Central memory CD8-positive, alpha-beta T cell (primary cell): ENCODE measurements around the gene MYO18A.
A peak's percentile ranks its signal among the peaks of the same experiment; 100 is the strongest.
"Not testable (repeated sequence)": the region's sequence is repeated elsewhere in the genome, so short reads cannot be mapped to it uniquely, and the experiment has no call there.

Experiments used
- ATAC-seq: fragments of 150-1000 bp; cut with Tn5 transposase; replicated peaks from 2 replicates; pipeline ENCODE4 v1.10.0; 2022; ENCODE audit warnings: mild to moderate bottlenecking, moderate FRiP score, moderate number of reproducible peaks; ENCODE audit not compliant: poor library complexity, severe bottlenecking; ENCODE audit errors: extremely low read depth
- DNase-seq, 2 donors: peaks; one replicate each; pipeline ENCODE4 v3.0.0; 2021; ENCODE audit warnings: low spot score in 2 of 2
- H3K27ac Mint-ChIP-seq: one replicate; pipeline ENCODE4 v1.8.0; 2022; ENCODE audit warnings: low read depth, mild to moderate bottlenecking, moderate library complexity, mixed read lengths
- H3K27me3 Mint-ChIP-seq: one replicate; pipeline ENCODE4 v1.8.0; 2022; ENCODE audit warnings: mixed read lengths
- H3K36me3 Mint-ChIP-seq: one replicate; pipeline ENCODE4 v1.8.0; 2022; ENCODE audit warnings: mild to moderate bottlenecking, moderate library complexity, mixed read lengths; ENCODE audit not compliant: insufficient read depth
- H3K4me1 Mint-ChIP-seq: one replicate; pipeline ENCODE4 v1.8.0; 2022; ENCODE audit warnings: mixed read lengths
- H3K4me3 Mint-ChIP-seq: one replicate; pipeline ENCODE4 v1.8.0; 2022; ENCODE audit warnings: mild to moderate bottlenecking, moderate library complexity, mixed read lengths
- H3K9me3 Mint-ChIP-seq: one replicate; pipeline ENCODE4 v1.8.0; 2022; ENCODE audit warnings: mixed read lengths

The MYO18A gene

DNA sequence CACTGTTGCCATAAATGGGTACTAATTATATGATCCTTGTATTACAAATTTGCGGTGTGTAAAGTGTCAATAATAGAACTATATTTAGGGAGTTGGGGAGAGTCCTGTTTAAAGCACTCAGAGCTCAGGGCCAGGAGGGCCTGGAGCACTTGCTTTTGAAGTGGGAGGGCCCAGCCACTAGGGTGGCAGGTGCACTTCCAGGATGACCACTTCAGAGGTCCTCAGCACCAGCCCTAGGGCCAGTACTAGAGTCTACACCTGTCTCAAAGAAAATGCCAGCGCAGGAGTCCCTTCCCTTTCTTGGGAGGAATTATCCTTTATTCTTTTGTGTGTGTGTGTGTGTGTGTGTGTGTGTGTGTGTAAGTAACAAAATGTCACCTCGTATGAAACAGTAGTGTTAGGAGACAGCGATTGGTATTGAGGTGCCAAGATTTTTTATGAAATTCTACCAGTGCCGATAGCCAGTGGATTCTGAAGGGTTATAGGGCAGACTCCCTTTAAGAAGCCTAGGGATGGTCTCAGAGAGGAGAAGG is 31.9 kb downstream of the MYO18A start:
- H3K27me3 Mint-ChIP-seq: no peaks in the 10 kb centered on the region
- no peaks in the 10 kb centered on the region for H3K36me3 Mint-ChIP-seq
- H3K4me3 Mint-ChIP-seq: peak overlapping the region; percentile 75
- H3K27ac Mint-ChIP-seq: peak overlapping the region; percentile 85
- ATAC-seq (no peak), DNase-seq (no peak)
- no peaks in the 10 kb centered on the region for H3K9me3 Mint-ChIP-seq
- peaks cover 29% of the 10 kb centered on the region for H3K4me1 Mint-ChIP-seq

DNA sequence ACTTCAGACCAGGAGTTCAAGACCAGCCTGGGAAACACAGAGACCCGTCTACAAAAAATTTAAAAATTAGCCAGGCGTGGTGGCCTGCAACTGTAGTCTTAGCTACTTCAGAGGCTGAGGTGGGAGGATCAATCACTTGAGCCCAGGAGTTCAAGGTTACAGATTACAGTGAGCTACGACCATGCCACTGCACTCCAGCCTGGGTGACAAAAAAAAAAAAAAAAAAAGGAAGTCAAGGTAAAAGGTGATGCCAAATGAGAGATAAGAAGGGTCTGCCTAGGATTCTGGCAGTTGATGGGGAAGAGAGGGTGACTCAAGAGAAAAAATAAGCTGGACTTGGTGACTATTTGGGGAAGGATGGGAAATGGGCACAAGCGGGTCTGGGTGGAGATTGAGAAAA is 32.5 kb downstream of the MYO18A start:
- Mint-ChIP-seq H3K27me3 (no peaks in the 10 kb centered on the region), H3K4me3 (peak overlapping the region; percentile 47), H3K36me3 (no peaks in the 10 kb centered on the region), H3K27ac (peak overlapping the region; percentile 85), H3K4me1 (peaks cover 29% of the 10 kb centered on the region), H3K9me3 (no peaks in the 10 kb centered on the region)
- DNase-seq (no peak), ATAC-seq (no peak)

DNA sequence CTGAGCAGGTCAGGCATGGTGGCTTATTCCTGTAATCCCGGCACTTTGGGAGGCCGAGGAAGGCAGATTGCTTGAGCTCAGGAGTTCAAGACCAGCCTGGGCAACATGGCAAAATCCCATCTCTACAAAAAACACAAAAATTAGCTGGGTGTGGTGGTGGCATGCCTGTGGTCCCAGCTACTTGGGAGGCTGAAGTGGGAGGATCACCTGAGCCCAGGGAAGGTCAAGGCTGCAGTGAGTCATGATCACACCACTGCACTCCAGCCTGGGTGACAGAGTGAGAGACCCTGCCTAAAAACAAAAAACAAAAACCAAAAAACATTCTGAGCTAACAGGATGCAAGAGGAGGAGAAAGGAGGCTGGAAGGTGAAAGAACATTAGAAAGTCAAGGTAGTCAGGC is 33.0 kb downstream of the MYO18A start:
- H3K4me1 Mint-ChIP-seq: peaks cover 29% of the 10 kb centered on the region
- not testable (repeated sequence) for ATAC-seq, H3K9me3 Mint-ChIP-seq, H3K36me3 Mint-ChIP-seq, DNase-seq, H3K27ac Mint-ChIP-seq, H3K27me3 Mint-ChIP-seq
- peak overlapping the region; percentile 47 for H3K4me3 Mint-ChIP-seq

DNA sequence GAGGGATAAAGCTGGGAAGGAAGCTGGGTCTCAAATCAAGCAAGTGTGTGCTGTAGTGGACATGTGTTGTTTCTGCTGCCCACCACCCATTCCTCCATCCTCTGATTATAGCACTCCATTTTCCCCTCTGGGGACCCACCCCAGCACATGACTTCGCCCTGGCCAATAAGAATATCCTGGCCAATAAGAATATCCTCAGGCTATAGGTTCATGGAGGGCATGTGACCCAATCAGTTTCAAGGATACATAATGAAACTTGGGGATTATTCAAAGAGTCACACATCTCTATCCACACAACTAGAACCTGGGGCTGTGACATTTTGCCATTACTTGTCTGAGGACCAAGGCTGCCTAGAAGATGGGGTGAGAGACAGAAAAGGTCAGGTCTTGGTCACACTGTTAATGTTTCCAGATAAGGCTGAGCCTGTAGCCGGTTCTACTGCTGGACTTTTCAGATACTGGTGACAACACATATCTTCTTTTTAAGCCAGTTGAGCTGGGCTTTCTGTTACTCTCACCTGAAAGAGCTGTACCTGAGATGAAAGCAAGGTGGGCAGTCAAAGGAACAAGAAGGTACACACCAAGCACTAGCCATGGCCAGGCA is 33.7 kb downstream of the MYO18A start:
- peaks cover 31% of the 10 kb centered on the region for H3K4me1 Mint-ChIP-seq
- ATAC-seq: no peak
- H3K27ac Mint-ChIP-seq: no peak overlapping the region
- no peaks in the 10 kb centered on the region for H3K36me3 Mint-ChIP-seq
- no peaks in the 10 kb centered on the region for H3K27me3 Mint-ChIP-seq
- no peak for DNase-seq
- no peaks in the 10 kb centered on the region for H3K9me3 Mint-ChIP-seq
- no peak overlapping the region for H3K4me3 Mint-ChIP-seq

DNA sequence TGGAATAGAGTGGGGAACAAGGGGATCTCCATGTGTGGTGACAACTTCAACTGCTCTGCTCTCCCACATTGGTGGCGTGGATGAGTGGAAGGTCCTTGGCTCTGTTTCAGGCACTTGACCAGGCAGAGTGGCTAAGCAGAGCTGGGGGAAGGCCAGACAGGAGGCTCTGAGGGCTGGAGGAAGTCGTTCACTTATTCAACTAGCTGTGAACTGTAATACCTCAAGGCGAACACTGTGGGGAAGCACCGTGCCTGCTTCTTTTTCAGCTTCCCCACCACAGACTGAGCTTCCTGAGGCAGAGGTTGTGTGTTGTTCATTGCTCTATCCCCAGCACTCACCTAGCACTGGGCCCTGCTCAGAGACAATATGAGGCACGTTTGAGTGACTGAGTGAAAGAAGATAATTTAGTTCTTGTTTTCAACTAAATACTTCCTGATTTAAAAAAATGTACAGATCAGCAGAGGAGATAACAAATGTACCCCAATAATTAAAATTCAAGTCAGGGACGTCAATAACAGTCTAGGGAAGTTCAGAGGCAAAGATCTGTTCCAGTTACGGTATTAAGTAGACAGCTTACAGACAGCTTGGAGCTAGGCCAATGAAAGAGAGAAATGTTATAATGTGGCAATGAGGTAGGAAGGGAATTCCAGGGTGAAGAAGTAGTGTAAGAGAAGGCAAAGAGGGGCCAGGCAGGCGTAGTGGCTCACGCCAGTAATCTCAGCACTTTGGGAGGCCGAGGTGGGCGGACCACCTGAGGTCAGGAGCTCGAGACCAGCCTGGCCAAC is 34.7 kb downstream of the MYO18A start:
- Mint-ChIP-seq H3K4me1 (peaks cover 41% of the 10 kb centered on the region), H3K4me3 (no peak overlapping the region), H3K27ac (peak overlapping the region; percentile 19), H3K9me3 (no peaks in the 10 kb centered on the region), H3K36me3 (peaks cover 2% of the 10 kb centered on the region), H3K27me3 (no peaks in the 10 kb centered on the region)
- ATAC-seq (peak; percentile 42), DNase-seq (peak; percentile 47 to 48)

DNA sequence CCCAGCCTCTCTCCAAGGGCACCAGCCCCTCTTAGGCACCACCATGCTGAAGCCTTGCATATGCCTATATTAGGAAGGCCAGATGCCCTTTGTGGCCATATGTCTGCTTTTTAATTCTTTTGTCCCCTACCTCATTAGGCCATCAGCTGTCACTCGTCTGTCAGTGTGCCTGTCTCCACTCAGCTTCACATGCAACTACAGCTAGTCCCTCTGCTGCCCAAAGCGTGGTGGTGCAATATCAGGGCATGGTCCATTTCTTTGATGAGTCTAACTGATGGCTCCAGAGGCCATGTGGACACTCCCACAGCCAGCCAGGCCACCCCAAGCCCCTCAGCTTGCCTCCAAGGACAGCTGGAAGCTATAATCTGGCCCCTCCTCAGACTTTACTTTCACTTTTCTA is 36.3 kb downstream of the MYO18A start:
- H3K4me3 Mint-ChIP-seq: no peak overlapping the region

DNA sequence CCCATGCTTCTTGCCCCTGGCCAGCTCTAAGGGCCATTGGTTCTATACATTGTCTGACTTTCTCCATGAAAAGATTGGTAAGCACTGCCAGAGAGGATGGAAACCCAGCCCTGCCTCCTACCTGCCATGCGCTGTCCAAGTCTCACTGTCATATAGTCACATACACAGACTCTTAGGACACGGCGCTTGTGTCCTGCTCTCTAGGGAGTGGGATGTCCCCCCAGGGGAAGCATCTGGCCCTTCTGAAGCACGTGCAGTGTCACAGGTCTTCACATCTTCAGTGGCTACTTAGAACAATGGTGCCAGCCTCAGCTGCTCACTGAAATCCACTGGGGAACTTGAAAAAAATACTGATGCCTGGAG is 38.7 kb downstream of the MYO18A start:
- ATAC-seq (no peak), DNase-seq (no peak)
- H3K4me3 Mint-ChIP-seq: peak overlapping the region; percentile 88
- H3K27ac Mint-ChIP-seq: peak overlapping the region; percentile 97
- peaks cover 69% of the 10 kb centered on the region for H3K4me1 Mint-ChIP-seq
- H3K27me3 Mint-ChIP-seq: no peaks in the 10 kb centered on the region
- peaks cover 6% of the 10 kb centered on the region for H3K36me3 Mint-ChIP-seq
- no peaks in the 10 kb centered on the region for H3K9me3 Mint-ChIP-seq

More for the DNA sequence above, 36.3 kb downstream of the MYO18A start:
- no peaks in the 10 kb centered on the region for H3K27me3 Mint-ChIP-seq
- peak overlapping the region; percentile 77 for H3K27ac Mint-ChIP-seq
- no peak for ATAC-seq
- peaks cover 2% of the 10 kb centered on the region for H3K36me3 Mint-ChIP-seq
- H3K9me3 Mint-ChIP-seq: no peaks in the 10 kb centered on the region
- no peak for DNase-seq
- peaks cover 47% of the 10 kb centered on the region for H3K4me1 Mint-ChIP-seq

DNA sequence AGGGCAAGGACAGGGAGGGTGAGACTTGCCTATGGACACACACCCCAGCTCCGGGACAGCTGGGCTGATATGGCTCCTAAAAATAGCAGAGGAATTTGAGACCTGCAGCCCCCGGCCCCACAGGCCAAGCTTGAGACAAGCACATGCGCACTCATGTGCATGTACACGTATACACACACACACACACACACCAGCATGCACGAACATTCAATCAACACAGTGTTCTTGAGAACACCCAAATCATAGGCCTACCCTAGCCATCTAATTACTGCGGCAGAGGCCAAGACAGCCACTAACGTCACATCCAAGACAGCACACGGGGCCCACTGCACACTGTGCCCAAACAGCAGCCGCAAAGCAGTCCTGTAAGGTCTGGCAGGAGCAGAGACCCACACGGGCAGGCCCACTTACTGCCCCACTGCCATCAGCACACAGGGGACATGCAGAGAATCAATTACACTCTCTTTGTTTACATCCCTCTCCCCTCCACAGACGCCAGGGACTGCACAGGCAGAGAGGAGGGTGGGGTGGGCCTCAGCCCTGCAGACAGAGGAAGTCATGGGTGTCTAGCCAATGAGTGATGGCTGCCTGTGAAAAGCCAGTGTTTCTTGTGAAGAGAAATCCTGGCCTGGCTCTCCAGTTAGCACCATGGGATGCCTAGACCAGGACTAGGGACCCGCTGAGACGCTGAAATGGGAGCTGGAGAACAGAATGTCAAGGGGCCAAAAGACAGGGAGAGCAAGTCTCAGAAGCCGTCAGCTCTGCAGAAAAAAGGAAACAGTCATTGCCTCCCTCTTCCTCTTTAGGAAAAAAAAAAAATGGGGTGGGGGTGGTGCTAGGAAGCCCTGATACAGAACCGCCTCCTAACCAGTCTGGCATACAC is 39.3 kb downstream of the MYO18A start:
- Mint-ChIP-seq H3K4me3 (peak overlapping the region; percentile 88), H3K9me3 (no peaks in the 10 kb centered on the region), H3K36me3 (peaks cover 6% of the 10 kb centered on the region), H3K27me3 (no peaks in the 10 kb centered on the region), H3K27ac (peak overlapping the region; percentile 97), H3K4me1 (peaks cover 69% of the 10 kb centered on the region)
- peak; percentile 69 for ATAC-seq
- peak in 1 of 2 donors; percentile 52 for DNase-seq

DNA sequence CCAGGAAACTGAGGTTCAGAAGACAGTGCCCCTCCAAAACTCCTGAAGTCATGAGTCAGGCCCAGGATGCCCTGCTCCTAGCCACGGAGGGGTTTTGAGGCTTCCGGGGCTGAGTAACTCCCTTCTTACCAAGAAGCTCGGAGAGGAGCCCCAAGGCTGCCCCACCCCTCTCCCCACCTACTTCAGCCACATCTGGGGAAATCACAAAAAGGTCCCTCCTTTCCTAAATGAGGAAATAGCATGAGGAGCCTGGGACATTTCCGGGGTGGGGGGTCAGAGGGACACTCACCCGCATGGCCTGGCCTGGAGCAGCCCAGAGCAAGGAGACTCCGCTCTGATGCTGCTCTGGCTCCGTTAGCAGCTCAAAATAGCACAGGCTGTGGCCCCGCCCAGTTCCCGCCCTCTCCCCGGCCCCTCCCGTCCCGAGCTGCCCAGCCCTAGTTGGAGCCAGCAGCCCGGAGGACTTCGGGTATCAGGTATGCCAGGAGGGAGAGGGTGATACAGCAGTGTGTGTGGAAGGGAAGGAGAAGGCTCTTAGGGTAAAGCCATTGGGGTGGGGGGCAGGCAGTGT is 40.1 kb downstream of the MYO18A start:
- Mint-ChIP-seq H3K27ac (peak overlapping the region; percentile 97), H3K4me1 (peaks cover 62% of the 10 kb centered on the region), H3K36me3 (peaks cover 6% of the 10 kb centered on the region), H3K27me3 (no peaks in the 10 kb centered on the region), H3K9me3 (no peaks in the 10 kb centered on the region), H3K4me3 (peak overlapping the region; percentile 88)
- peak; percentile 63 for ATAC-seq
- DNase-seq: peak; percentile 42 to 59

DNA sequence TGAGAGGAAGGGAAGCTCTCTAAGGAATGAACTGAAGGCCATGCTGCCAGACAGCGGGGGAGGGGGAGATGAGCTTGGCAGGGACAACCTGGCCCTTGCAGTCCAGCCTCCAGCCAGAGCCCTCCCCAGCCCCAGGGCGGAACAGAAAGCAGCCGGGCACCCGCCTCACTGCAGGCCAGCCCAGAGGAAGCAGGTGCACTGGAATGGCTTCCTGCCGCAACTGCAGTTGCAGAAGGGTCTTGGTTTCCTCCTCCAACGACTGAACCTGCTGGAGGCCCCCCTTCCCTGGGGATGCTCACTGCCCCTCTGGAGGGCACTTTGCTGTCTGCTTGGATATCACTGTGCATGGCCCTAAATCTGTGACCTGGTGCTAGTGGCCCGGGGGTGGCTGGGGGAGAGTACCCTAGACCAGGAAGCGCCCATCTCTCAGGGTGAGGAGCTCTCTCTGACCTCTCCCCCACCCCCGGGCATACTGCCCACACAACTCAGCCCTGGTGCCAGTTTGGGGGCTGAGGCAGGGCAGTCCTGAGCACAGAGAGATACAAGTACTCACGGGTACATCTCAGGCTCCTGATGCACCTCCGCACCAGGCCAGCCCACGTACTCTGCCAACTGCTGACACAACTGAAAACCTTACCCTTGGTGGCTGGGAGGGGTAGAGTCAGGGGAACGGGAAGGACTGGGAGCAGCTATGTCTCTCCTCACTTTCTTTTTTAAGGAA is 41.1 kb downstream of the MYO18A start:
- DNase-seq (no peak), ATAC-seq (no peak)
- Mint-ChIP-seq H3K27ac (peak overlapping the region; percentile 97), H3K4me1 (peaks cover 56% of the 10 kb centered on the region), H3K36me3 (peaks cover 6% of the 10 kb centered on the region), H3K9me3 (no peaks in the 10 kb centered on the region), H3K27me3 (no peaks in the 10 kb centered on the region), H3K4me3 (peak overlapping the region; percentile 88)

DNA sequence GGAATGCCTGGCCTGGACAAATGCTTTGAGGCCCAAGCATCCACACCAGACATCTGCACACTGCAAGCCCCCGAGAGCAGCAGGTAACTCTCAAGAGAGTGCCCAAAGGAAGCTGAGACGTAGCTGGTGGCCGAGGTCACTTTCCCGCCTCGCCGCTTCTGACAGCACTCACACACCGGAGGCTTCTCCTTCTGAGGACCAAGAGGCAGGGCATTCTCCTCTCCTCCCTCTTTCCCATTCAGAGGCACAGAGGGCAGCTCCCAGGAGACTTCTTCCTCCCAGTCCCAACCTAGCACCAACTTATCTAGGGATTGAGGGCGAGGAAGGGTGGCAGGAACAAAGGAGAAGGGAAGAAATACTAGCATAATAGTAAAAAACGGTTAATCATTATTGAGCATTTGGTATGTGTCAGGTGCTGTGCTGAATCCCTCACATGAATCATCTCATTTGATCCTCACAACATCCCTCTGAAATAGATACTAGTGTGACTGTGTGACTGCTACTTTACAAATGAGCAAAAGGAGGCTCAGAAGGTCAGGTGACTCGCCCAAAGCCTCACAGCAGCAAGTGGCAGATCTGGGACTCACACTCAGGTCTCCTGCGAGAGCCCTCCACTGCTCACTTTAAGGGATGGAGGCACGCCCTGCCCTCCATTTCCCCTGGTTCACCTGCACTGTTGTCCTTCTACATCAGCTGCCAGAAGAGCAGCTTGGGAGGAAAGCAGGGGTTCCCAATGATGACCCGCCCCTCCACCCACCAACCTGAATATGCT is 41.8 kb downstream of the MYO18A start:
- H3K27ac Mint-ChIP-seq: peak overlapping the region; percentile 97
- H3K4me3 Mint-ChIP-seq: peak overlapping the region; percentile 88
- no peak for ATAC-seq
- H3K36me3 Mint-ChIP-seq: peaks cover 6% of the 10 kb centered on the region
- no peaks in the 10 kb centered on the region for H3K27me3 Mint-ChIP-seq
- DNase-seq: no peak
- H3K9me3 Mint-ChIP-seq: no peaks in the 10 kb centered on the region
- peaks cover 55% of the 10 kb centered on the region for H3K4me1 Mint-ChIP-seq
